ENCODE measurements around the gene C19orf53. TPM values are rescaled to one million over a fixed set of nuclear protein-coding genes. Genes with fewer than 3 reads are reported as not detected.

The C19orf53 gene
- total RNA-seq, 2 donors from 2014 or later = 54.8 to 63.4 TPM

DNA sequence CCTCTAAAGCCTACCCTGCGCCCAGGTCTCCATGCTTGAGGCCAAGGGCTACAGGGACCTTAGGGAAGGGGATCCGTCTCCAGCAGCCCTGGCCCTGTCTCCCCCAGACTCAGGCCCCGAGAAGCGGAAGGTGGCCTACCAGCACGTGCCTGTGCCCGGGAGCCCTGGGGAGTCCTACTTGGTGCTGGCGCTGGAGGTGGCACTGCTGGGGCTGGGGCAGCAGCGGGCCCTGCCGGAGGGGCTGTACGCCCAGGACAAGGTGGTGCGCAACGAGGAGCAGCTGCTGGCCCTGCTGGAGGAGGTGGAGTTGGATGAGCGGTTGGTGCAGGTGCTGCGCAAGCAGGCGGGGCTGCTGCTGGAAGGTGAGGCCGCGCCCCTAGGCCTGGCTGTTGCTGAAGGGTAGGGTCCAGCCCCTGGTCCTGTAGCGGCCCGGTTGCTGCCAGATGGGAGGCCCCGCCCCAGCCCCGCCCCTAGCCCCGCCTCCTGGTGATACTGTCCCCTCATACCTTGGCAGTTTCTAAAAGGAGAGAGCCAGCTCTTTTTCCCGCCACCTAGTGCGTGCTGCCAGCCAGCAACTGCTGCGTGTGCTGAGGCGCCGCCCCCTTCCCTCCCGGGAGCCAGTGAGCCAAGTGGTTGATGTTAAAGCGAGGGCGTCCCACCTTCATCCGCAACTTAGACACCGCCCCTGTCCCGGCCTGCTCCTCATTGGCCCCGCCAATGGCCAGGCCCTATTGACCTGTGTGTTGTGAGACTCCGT, 43.5 kb downstream of the C19orf53 start:
- intact Hi-C loops (cut with DNase I) = no loop called here
- peak; percentile 76 for DNase-seq (ENCODE audit: low spot score)

DNA sequence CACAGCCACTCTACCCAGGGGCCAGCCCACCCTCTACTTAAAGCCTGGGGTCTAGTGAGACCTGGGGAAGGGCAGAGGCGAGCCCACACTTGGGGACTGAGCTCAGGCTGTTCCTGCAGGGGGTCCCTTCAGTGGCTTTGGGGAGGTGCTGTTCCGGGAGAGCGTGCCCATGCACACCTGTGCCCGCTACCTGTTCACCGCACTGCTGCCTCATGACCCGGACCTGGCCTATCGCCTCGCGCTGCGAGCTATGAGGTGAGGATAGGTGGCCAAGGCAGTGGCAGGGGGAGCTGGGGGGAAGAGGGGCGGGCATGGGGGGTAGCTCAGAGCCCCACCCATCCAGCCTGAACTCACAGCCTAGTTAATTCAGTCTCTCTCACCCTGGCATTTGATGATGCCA, 45.0 kb downstream of the C19orf53 start:
- DNase-seq (ENCODE audit: low spot score) = no peak
- intact Hi-C loops (cut with DNase I) = no loop called here

DNA sequence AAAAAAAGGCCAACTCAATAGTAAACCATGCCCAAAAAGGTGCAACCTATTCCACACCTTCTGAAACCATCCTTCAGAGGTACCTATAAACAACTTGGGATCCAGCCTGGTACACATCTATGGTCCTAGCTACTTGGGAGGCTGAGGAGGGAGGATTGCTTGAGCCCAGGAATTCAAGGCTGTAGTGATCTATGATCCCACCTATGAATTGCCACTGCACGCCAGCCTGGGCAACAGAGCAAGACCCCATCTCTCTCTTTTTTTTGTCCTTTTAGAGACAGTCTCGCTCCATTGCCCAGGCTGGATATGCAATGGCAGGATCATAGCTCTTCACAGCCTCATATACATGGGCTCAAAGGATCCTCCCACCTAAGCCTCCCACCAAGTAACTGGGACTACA, 47.0 kb downstream of the C19orf53 start:
- intact Hi-C loops (cut with DNase I) = no loop called here

DNA sequence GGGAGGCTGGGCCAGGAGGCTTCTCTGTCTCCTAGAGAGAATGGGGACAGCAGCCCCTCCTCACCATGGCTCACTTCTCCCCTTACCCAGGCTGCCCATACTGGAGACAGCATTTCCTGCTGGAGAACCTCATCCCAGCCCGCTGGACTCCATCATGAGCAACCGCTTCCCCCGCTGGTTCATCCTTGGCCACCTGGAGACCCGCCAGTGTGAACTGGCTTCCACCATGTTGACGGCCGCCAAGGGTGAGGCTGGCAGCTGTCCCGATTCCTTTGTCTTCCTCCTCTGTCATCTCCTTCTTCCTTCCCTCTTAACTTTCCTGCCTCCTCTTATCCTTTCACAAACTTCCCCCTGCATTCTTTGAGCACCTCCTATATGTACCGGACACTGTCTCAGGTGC, 49.0 kb downstream of the C19orf53 start:
- DNase-seq (ENCODE audit: low spot score) = peak; percentile 75
- intact Hi-C loops (cut with DNase I) = no loop called here

More for the DNA sequence above, 47.0 kb downstream of the C19orf53 start:
- DNase-seq (ENCODE audit: low spot score) = no peak

DNA sequence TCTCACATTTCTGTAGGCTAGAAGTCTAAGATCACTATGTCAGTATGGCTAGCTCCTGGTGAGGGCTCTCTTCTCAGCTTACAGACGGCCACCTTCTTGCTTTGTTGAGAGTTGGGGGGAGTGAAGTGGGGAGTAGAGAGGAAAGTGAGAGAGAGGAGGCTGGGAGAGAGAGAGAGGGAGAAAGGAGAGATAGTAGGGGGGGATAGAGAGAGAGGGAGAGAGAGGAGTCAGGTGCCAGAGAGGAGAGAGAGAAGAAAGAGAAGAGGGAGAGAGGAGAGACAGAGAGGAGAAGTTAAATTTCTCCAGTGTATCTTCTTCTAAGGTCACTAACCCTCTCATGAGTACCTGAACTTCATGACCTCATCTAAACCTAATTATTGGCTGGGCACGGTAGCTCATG, 49.6 kb downstream of the C19orf53 start:
- DNase-seq (ENCODE audit: low spot score) = no peak
- intact Hi-C loops (cut with DNase I) = no loop called here

DNA sequence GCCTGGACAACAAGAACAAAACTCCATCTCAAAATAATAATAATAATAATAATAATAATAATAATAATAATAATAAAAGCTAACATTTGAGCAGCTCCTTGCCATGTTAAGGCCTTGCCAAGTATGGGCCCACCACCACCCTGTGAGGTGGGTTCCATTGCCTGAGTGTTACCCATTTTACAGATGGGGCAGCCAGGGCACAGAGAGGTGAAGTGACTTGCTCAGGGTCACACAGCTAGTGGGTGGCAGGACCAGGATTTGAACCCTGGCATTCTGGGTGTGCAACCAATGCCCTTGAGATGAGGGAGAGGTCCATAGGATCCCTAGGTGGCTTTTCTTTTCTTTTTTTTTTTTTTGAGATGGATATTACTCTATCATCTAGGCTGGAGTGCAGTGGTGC, 50.4 kb downstream of the C19orf53 start:
- intact Hi-C loops (cut with DNase I) = no loop called here
- no peak for DNase-seq (ENCODE audit: low spot score)

DNA sequence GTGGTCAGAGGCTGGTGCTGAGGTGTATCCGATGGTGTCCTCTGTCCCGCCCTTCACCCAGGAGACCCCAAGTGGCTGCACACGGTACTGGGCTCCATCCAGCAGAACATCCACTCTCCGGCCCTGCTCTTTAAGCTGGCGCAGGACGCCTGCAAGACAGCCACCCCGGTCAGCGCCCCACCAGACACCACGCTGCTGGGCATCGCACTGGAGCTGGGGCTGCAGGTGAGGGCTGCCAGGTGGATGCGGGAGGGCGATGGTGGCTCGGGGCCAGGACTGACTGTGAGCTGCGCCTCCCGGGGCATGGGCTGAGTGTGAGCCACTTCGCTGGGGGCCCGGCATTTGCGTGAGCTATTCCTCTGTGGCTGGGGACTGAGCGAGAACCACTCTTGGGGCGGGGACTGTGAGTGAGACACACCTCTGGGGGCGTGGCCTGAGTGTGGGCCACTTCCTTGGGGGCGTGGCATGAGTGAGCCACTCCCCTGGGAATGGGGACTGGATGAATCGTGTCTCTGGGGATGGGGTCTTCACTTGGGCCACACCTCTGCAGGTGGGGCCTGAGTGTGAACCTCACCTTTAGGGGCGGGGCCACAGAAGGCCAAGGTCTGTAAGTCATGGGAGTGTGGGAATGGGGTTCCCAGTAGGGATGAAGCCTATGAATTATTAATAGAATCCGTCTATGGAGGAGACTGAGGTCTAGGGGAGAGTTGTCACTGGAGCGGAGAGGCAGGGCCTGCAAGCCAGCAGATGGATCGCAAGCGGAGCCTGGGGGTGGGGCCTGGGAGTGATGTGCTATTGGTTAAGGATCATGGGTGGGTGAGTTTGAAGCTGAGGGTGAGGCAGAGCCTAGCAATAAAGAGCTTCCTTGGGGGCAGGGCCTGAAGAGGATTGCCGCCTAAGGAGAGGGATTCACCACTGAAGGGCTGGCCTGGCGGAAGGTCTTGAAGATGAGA, 51.5 kb downstream of the C19orf53 start:
- intact Hi-C loops (cut with DNase I) = no loop called here
- DNase-seq (ENCODE audit: low spot score) = no peak

DNA sequence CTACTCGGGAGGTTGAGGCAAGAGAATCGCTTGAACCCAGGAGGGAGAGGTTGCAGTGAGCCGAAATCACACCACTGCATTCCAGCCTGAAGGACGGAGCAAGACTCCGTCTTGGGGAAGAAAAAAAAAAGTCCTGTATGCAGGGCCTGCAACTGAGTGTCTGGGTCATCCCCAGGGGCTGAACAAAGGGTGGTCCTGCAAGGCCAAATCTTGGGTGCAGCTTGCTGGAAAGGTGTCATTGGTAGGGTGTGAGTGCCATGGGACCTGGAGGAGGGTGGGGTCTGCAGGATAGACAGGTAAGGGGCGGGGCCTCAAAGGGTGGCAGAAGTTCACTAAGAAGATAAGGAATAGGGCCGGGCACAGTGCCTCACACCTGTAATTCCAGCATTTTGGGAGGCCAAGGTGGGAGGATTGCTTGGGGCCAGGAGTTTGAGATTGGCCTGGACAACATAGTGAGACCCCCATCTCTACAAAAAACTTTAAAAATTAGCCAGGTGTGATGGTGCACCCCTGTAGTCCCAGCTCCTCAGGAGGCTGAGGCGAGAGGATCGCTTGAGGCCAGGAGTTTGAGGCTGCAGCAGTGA, 52.5 kb downstream of the C19orf53 start:
- intact Hi-C loops (cut with DNase I) = no loop called here
- no peak for DNase-seq (ENCODE audit: low spot score)

DNA sequence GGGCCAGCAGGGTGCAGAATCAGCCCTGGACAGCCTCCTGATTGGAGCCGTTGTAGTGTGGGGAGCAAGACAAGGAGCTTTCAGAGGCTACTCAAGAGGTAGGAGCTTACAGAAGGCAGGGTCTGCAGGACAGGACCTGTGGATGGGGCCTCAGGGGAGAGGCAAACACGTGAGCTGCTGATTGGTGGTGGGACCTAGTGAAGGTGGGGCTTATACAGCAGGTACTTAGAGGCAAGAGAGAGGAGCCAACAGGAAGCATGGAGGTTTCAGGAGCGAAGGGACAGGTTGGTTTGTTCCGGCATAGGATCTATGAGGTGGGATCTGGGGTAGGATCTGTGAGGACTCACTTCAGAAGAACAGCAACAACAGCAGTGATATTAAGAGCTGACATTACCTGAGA, 53.4 kb downstream of the C19orf53 start:
- DNase-seq (ENCODE audit: low spot score) = no peak
- intact Hi-C loops (cut with DNase I) = loop anchor here in 1 of 2 donors (2.0 kb wide), 1 partner anchor 29 kb away; no protein-coding TSS in a partner anchor

Other genes with a start within 250 kb of the C19orf53 start
- 10 to 100 TPM; 19.6 to 21.3 TPM for gene MRI1, start 9.9 kb upstream of the C19orf53 start, total RNA-seq
- 1 to 10 TPM; 2.5 to 7.8 TPM for gene ZSWIM4, start 21.0 kb downstream of the C19orf53 start, total RNA-seq
- gene NANOS3, start 102.7 kb downstream of the C19orf53 start, total RNA-seq = under 1 TPM in 1 of 2 donors, not detected in 1; 1.00 TPM
- gene BRME1, start 131.7 kb downstream of the C19orf53 start, total RNA-seq = 1 to 10 TPM; 1.2 to 2.0 TPM
- 10 to 100 TPM; 16.8 to 22.6 TPM for gene CC2D1A, start 131.7 kb downstream of the C19orf53 start, total RNA-seq
- gene PODNL1, start 164.0 kb downstream of the C19orf53 start, total RNA-seq = 1 to 10 TPM; 2.4 to 8.7 TPM
- 10 to 100 TPM; 18.8 to 21.0 TPM for gene DCAF15, start 178.1 kb downstream of the C19orf53 start, total RNA-seq
- gene RFX1, start 231.9 kb downstream of the C19orf53 start, total RNA-seq = 1 to 10 TPM; 7.5 to 7.8 TPM